ENCODE results near the gene CBL.
"Not testable (repeated sequence)": the region's sequence is repeated elsewhere in the genome, so short reads cannot be mapped to it uniquely, and the experiment has no call there.

Gene CBL

GRCh38 chr11:119178166-119178680, 27.9 kb upstream of the CBL start:
- Mint-ChIP-seq H3K9me3 (no peaks in the 10 kb centered on the region), H3K4me3 (no peak overlapping the region), H3K27me3 (no peaks in the 10 kb centered on the region), H3K27ac (no peak overlapping the region), H3K4me1 (ENCODE audit: low read depth) (peaks cover 10% of the 10 kb centered on the region), H3K36me3 (ENCODE audit: low read depth) (peaks cover 38% of the 10 kb centered on the region)
- DNase-seq, result no peak

- Mint-ChIP-seq H3K27ac (no peak overlapping the region), H3K4me1 (ENCODE audit: low read depth) (peaks cover 12% of the 10 kb centered on the region), H3K4me3 (no peak overlapping the region), H3K27me3 (no peaks in the 10 kb centered on the region), H3K9me3 (no peaks in the 10 kb centered on the region), H3K36me3 (ENCODE audit: low read depth) (peaks cover 30% of the 10 kb centered on the region)
- no peak for DNase-seq
Measured at GRCh38 chr11:119179342-119179741, 26.8 kb upstream of the CBL start.

- H3K27ac Mint-ChIP-seq, result no peak overlapping the region
- peaks cover 18% of the 10 kb centered on the region for H3K4me1 Mint-ChIP-seq (ENCODE audit: low read depth)
Measured at GRCh38 chr11:119179983-119180382, 26.2 kb upstream of the CBL start.

DNA sequence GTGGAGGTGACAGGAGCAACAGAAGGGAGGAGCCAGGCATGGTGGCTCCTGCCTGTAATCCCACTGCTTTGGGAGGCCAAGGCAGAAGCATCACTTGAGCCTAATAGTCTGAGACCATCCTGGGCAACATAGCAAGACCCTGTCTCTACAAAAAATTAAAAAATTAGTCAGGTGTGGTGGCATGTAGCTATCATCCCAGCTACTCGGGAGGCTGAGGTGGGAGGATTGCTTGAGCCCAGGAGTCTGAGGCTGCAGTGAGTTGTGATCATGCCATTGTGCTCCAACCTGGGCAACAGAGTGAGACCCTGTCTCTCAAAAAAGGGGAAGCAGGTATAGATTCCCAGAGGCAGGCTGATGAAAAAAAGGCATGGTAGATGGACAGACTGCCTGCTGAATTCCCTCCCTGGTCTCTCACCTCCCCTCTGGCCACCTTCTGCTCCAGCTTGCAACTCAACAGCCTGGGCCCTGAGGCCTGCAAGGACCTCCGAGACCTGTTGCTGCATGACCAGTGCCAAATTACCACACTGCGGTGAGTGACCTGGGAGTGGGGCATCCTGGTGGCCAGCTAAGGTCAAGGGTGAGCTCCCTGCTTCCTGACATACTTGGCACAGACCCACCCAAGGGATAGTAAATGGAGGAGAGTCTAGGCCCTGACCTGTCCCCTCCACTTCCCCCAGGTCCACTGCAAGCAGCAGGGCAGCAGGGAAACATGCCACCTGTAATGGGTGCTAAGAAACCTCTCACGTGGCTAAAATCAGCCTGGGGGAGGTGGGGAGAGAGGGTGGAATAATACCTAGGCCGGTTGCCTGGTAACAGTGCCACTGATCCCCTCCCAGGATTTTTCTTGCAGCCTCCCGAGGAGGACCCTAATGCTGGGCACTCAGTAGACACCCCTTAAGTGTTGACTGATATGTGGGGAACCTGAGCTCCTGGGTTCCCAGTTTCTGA, 25.1 kb upstream of the CBL start:
- H3K4me3 Mint-ChIP-seq, result no peak overlapping the region
- H3K36me3 Mint-ChIP-seq (ENCODE audit: low read depth), result peaks cover 14% of the 10 kb centered on the region
- no peaks in the 10 kb centered on the region for H3K27me3 Mint-ChIP-seq
- no peaks in the 10 kb centered on the region for H3K9me3 Mint-ChIP-seq
- DNase-seq, result no peak
- peaks cover 11% of the 10 kb centered on the region for H3K4me1 Mint-ChIP-seq (ENCODE audit: low read depth)
- H3K27ac Mint-ChIP-seq, result no peak overlapping the region

More at GRCh38 chr11:119179983-119180382, 26.2 kb upstream of the CBL start:
- Mint-ChIP-seq H3K9me3 (no peaks in the 10 kb centered on the region), H3K4me3 (no peak overlapping the region), H3K27me3 (no peaks in the 10 kb centered on the region), H3K36me3 (ENCODE audit: low read depth) (peaks cover 23% of the 10 kb centered on the region)
- no peak for DNase-seq

DNA sequence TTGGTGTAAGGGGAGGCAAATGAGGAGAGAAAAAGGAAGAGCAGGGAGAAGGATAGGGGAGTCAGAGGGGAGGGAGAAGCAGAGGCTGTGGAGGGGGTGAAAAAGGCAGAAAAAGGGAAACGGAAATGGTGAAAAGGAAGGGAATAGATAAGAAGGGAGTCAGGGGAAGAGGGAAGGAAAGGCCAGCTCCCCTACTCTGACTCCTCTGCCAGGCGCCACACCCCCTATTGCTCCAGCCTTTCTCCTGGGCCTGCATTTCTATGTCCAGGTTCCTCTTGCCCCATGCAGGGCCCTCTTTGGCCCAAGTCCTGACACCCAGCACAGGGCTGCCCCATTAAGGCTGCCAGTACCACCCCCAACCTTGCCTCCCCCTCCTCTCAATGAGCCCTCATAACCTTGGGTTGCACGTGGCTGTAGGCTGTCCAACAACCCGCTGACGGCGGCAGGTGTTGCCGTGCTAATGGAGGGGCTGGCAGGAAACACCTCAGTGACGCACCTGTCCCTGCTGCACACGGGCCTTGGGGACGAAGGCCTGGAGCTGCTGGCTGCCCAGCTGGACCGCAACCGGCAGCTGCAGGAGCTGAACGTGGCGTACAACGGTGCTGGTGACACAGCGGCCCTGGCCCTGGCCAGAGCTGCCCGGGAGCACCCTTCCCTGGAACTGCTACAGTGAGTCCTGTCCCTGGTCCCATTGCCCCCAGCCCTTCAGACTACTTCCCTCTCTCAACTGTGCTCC, 24.3 kb upstream of the CBL start:
- Mint-ChIP-seq H3K27me3 (no peaks in the 10 kb centered on the region), H3K4me3 (no peak overlapping the region), H3K9me3 (no peaks in the 10 kb centered on the region), H3K27ac (no peak overlapping the region), H3K36me3 (ENCODE audit: low read depth) (peaks cover 14% of the 10 kb centered on the region), H3K4me1 (ENCODE audit: low read depth) (peaks cover 11% of the 10 kb centered on the region)
- no peak for DNase-seq

GRCh38 chr11:119184399-119184798, 21.7 kb upstream of the CBL start:
- not testable (repeated sequence) for H3K27me3 Mint-ChIP-seq; DNase-seq; H3K27ac Mint-ChIP-seq; H3K4me1 Mint-ChIP-seq (ENCODE audit: low read depth); H3K9me3 Mint-ChIP-seq; H3K4me3 Mint-ChIP-seq
- peaks cover 12% of the 10 kb centered on the region for H3K36me3 Mint-ChIP-seq (ENCODE audit: low read depth)

DNA sequence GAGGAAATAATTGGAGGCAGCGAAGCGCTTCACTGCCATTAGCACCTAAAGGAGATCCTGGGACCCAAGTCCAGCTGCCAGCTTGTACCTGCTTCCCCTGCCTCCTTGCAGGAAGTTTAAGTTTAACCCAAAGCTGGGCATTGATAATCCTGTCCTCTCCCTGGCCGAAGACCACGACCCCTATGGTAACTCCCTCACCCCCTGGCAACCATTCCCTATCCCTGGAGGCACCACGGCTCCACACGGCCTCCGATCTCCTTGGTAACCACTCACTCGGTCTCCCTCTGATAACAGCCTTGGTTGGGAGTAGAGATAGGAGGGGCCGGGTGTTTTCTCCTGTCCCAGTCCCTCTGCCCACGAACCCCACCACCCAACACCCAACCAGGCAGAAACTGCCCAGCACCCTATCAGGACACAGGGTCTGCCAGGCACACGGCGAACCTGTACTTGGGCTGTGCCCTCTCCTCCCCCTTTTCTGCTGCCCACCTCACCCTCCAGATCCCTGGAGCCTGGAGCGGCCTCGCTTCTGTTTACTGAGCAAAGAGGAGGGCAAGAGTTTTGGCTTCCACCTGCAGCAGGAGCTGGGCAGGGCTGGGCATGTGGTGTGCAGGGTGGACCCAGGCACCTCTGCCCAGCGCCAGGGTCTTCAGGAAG, 20.0 kb upstream of the CBL start:
- DNase-seq, result no peak
- Mint-ChIP-seq H3K27ac (no peak overlapping the region), H3K4me1 (ENCODE audit: low read depth) (peaks cover 7% of the 10 kb centered on the region), H3K4me3 (no peak overlapping the region), H3K36me3 (ENCODE audit: low read depth) (peaks cover 6% of the 10 kb centered on the region), H3K27me3 (no peaks in the 10 kb centered on the region), H3K9me3 (no peaks in the 10 kb centered on the region)

- H3K27ac Mint-ChIP-seq, result no peak overlapping the region
- peaks cover 5% of the 10 kb centered on the region for H3K36me3 Mint-ChIP-seq (ENCODE audit: low read depth)
- peaks cover 7% of the 10 kb centered on the region for H3K4me1 Mint-ChIP-seq (ENCODE audit: low read depth)
- DNase-seq, result no peak
- H3K9me3 Mint-ChIP-seq, result no peaks in the 10 kb centered on the region
- no peaks in the 10 kb centered on the region for H3K27me3 Mint-ChIP-seq
- no peak overlapping the region for H3K4me3 Mint-ChIP-seq
Measured at GRCh38 chr11:119187123-119187892, 18.8 kb upstream of the CBL start.

DNA sequence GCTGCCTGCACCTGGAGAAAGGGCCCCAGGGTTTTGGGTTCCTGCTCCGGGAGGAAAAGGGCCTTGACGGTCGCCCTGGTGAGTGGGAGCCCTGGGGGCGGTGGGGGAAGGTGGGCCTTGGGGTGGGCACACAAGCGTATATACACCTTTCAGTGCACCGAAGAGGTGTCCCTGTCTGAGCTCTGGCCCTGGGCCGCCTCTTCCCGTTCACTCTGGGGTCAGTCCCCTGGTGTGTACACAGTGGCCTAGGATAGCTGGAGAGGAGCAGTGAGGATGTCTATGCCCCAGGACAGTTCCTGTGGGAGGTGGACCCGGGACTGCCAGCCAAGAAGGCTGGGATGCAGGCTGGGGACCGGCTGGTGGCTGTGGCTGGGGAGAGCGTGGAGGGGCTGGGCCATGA, 18.1 kb upstream of the CBL start:
- no peak overlapping the region for H3K4me3 Mint-ChIP-seq
- DNase-seq, result no peak
- peaks cover under 1% of the 10 kb centered on the region for H3K36me3 Mint-ChIP-seq (ENCODE audit: low read depth)
- H3K9me3 Mint-ChIP-seq, result no peaks in the 10 kb centered on the region
- peaks cover 7% of the 10 kb centered on the region for H3K4me1 Mint-ChIP-seq (ENCODE audit: low read depth)
- H3K27ac Mint-ChIP-seq, result no peak overlapping the region
- H3K27me3 Mint-ChIP-seq, result no peaks in the 10 kb centered on the region

- no peak overlapping the region for H3K27ac Mint-ChIP-seq
- H3K36me3 Mint-ChIP-seq (ENCODE audit: low read depth), result no peaks in the 10 kb centered on the region
- no peaks in the 10 kb centered on the region for H3K9me3 Mint-ChIP-seq
- no peaks in the 10 kb centered on the region for H3K27me3 Mint-ChIP-seq
- H3K4me3 Mint-ChIP-seq, result no peak overlapping the region
- no peak for DNase-seq
- H3K4me1 Mint-ChIP-seq (ENCODE audit: low read depth), result peaks cover 7% of the 10 kb centered on the region
Measured at GRCh38 chr11:119188887-119189286, 17.3 kb upstream of the CBL start.

DNA sequence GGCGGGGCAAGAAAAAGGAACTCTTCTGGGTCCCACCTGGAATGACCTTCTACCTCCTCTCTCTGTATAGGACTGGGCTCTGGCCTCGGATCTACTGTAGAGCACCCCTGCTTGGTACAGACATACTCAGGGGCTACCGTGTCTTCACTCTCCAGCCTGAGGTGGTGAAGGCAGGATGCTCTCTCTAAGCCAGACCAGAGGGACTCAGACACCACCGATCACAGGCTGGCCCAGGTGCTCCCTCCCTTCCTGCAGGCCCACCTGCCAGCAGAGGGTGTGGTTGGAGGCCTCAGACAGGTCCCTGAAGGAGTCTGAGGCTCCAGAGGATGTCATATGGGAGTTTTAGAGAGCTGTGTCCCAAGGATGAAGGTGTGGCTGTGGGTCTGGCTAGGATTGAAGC, 16.7 kb upstream of the CBL start:
- Mint-ChIP-seq H3K9me3 (no peaks in the 10 kb centered on the region), H3K27me3 (no peaks in the 10 kb centered on the region), H3K4me3 (no peak overlapping the region), H3K27ac (no peak overlapping the region), H3K4me1 (ENCODE audit: low read depth) (peaks cover 5% of the 10 kb centered on the region), H3K36me3 (ENCODE audit: low read depth) (no peaks in the 10 kb centered on the region)
- no peak for DNase-seq

DNA sequence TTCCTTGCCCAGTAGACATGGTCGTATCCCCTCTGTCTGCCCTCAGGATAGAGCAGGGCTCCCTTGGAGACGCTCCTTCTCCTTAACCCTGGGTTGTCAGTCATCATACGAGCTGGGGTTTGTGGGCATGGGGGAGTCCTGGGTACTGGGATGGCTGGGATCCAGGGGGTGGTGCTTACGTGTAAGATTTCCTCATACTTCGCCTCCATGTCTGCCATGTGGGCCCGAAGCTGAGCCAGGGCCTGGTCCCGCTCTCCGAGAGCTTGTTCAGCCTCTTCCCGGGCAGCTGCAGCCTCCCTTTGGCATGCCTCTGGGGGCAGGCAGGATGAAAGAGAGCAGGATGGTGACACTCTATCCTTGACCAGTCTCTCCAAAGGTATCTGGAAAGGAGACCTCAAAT, 15.6 kb upstream of the CBL start:
- Mint-ChIP-seq H3K4me1 (ENCODE audit: low read depth) (no peaks in the 10 kb centered on the region), H3K27me3 (no peaks in the 10 kb centered on the region), H3K9me3 (no peaks in the 10 kb centered on the region), H3K36me3 (ENCODE audit: low read depth) (no peaks in the 10 kb centered on the region), H3K4me3 (no peak overlapping the region), H3K27ac (no peak overlapping the region)
- no peak for DNase-seq

- H3K9me3 Mint-ChIP-seq; H3K36me3 Mint-ChIP-seq (ENCODE audit: low read depth); H3K4me3 Mint-ChIP-seq; H3K27me3 Mint-ChIP-seq; H3K27ac Mint-ChIP-seq; H3K4me1 Mint-ChIP-seq (ENCODE audit: low read depth); DNase-seq: not testable (repeated sequence)
Measured at GRCh38 chr11:119191265-119191664, 14.9 kb upstream of the CBL start.

GRCh38 chr11:119192111-119192510, 14.0 kb upstream of the CBL start:
- H3K4me1 Mint-ChIP-seq (ENCODE audit: low read depth), result peaks cover 4% of the 10 kb centered on the region
- H3K36me3 Mint-ChIP-seq (ENCODE audit: low read depth), result no peaks in the 10 kb centered on the region

More at GRCh38 chr11:119192111-119192510, 14.0 kb upstream of the CBL start:
- Mint-ChIP-seq H3K27me3 (no peaks in the 10 kb centered on the region), H3K27ac (no peak overlapping the region), H3K9me3 (no peaks in the 10 kb centered on the region), H3K4me3 (no peak overlapping the region)
- no peak for DNase-seq
